CD4-positive, alpha-beta T cell treated with Interferon gamma for 1 hour (primary cell): ENCODE results near the gene RAP1GAP2.

ENCODE experiments used
- DNase-seq: peaks from one replicate; pipeline ENCODE4 v3.0.0-alpha.2; 2020

Gene RAP1GAP2

DNA sequence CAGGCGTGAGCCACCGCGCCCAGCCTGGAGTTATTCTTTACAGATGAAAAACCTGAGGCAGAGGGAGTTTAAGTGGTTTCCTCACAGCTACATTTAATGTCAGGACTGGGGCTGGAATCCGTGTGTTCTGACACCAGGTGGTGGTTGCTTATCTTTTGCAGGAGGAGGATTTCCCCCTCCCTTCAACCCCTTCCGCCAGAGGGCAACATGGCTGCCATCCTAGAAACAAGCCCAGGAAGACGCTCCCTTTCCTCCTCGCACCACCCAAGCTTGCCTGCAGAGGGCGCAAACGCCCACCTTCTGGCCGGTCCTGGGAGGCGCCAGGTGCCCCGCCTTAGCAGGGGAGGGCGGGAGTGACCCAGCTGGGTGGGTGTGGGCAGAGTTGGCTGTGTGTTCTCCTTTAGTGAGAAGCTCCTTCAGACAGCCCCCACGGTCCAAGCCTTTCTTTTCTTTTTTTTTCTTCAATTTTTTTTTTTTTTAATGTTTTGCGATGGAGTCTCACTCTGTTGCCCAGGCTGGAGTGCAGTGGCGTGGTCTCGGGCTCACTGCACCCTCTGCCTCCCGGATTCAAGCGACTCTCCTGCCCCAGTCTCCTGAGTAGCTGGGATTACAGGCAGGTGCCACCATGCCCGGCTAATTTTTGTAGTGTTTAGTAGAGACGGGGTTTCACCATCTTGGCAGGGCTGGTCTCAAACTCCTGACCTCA is 9.9 kb upstream of the RAP1GAP2 start:
- DNase-seq = peak; percentile 91

DNA sequence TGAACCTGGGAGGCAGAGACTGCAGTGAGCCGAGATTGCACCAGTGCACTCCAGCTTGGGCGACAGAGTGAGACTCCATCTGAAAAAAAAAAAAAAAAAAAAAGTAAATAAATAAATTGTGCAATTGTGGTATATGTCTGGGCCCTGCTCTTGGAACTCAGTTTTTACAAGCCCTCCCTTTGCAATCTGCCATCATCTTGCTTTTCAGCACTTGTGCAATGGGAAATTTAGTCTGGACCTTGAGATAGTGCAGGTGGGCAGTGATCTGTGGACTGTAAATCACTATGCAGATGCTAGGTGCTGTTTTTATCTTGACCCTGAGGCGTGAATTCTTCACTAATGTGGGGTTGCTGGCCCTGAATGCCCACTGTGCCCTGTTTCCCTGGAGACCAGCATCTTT is 6.5 kb upstream of the RAP1GAP2 start:
- no peak for DNase-seq

DNA sequence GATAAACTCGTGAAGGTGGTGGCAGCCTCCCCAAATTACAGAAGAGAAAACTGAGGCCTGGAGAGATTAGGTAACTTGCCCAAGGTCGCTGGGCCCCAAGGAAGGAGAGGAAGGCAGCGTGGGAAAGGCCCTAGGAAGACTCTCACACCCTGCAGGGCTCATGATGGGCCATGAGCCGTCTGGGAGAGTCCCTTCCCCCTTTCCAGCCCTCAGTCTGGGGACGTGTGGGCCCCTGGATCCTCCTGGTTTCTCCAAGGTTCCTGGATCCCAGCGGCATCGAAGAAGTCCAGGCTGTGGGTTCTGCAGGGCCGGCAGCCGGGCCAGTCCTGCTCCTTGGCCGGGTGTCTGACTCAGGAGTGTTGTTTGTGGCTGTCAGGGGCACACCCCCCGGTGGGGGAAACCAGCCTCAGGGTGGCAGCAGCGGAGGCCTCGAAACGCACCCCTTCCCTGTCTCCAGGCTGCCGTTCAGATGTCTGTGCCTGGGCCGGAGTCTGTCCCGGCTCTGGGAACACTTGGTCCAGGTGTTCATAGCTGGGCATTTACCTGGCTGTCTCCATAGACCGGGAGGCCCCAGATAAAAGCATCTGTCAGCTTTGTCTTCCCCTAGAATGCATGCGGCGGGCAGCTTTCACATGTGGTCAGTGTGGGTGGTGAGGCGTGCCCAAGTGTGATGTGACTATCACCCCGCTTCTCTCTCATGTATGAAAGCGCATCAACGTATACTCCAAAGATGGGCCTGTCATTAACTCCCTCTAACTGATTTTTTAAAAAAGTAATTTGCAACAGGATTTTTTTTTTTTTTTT is 3.7 kb upstream of the RAP1GAP2 start:
- DNase-seq = peak; percentile 53

DNA sequence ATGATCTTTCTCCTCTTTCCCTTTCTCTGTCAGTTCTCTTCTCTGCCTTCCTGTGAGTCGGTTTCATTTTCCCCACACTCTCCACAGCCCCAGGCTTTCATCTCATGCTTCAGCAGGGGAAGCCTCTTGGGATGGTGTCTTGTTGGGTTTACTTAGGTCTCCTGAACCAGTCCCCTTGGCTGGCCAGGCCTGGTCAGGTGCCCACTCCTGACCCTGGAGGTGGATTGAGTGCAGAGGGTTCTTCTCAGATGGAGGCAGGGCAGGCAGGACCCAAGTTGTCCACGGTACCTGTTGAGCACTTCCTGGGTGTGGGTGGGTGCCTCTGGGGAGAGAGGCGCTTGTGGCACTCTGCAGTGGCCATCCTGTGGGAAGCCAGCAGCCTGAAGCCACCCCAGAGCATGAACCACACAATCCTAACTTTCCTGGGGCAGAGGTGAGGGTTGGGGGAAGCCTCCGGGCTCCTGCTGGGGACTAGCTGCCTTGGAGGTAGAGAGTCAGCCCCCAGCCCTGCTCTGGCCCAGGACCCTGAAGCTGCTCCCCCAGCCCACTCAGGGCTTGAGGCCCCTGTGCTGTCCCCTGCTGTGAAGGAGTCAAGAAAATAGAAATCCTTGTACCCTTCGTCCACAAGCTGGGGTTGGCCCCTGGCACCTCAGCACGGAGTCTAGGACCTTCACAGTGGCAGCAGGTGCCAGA is 2.0 kb upstream of the RAP1GAP2 start:
- DNase-seq = peak; percentile 16

DNA sequence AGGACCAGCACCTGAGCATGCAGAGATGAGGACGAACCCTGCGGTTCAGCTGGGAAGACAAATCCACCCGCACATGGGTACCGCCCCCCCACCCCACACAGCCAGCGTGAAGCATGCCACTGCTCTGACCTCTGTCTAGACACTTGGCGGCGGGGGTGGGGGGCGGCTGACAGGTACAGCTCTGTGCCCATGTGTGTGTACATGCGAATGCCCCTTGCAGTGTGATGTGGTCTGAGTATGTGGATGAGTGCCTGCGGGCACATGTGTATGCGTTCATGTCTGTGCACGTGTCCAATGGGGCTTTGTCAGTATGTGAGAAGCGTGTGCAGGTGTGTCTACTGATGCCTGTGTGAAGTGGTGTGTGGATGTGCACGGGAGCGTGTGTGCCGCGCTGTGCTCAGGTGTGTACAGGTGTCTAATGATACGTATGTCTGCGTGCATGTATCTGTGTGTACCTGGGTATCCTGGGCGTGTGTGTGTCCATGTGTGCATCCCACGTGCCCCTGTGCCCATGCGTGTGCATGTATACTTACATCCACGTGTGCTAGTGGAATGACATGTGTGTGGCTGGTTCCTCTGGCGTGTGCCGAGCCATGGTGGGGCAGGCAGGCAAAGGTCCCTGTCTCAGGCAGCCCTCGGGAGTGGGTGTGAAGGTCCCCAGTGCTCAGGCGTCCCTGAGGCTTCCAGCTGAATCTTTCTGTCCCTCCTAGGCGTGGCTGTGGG is 636 bp upstream of the RAP1GAP2 start:
- no peak for DNase-seq

DNA sequence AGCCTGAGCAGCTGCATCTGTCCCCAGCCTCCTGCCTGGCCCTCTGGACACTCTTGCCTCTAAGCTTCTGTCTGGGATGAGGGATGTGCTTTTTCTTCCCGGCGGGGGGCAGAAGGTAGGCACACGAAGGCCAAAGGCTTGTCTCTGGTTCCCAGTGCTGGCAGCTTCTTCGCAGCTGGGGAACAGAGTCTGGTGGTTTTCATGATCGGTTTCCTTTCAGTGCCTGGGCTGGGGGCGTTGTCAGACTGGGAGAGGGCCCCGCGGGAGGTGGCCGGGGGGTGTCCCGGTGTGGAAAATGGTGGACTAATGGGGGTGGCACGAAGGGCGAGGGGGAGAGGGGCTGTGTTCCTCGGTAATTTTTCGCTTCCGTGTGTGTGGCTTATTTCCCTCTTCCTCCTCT is 988 bp downstream of the RAP1GAP2 start:
- DNase-seq = no peak

DNA sequence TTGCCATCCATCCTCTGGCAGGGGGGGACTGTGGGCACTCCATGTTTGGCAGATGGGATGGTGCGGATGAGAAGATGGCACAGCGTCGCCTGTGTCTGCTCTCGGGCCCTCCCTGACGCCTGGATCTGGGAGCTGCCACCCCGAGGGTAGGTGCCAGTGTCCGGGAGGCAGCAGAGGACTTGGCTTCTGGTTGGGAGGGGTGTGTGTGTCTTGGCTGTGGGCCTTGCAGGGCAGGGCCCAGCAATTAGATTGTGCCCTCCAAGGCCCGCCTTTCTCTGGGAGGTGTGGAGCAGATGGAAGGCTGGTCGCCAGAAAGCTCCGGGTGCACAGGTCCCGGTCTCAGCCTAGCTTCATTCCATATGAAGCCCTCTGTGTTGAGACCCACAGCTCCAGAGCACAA is 1.4 kb downstream of the RAP1GAP2 start:
- no peak for DNase-seq

DNA sequence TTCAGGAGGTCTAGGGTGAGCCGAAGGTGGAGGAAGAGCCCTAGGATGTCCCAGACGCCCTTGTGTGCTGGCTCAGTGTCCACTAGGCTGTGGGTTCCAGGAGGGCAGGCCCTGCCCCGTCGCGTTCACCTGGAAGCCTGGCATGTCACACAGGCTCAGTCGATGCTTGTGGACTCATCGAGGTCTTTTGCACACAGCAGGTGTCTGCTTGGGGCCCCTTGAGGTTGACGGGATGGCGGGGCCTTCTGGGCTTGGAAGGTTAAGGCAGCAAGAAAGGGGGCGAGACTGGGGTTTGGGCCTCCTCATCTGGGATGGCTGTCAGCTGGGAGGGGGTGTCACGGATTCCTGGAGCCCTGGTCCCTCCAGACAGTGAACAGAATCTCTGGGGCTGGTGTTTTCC is 1.9 kb downstream of the RAP1GAP2 start:
- DNase-seq = no peak

DNA sequence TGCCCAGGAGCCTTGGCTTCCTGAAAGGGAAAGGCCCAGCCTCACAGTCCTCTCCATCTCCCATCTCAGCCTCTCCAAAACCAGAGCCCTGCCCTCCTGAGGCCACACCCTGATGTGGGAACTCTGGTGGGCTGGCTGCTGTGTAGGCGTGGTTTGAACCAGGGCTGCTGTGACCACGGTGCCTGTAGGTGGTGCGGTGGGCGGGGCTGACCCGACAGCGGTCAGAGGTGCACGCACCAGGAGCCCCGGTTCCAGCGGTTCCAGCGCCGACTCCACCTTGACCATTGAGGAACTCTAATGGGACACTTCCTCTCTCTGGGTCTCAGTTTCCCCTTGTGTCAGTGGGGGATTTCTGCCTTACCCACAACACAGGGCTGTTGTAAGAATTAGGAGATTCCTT is 2.4 kb downstream of the RAP1GAP2 start:
- DNase-seq = no peak

DNA sequence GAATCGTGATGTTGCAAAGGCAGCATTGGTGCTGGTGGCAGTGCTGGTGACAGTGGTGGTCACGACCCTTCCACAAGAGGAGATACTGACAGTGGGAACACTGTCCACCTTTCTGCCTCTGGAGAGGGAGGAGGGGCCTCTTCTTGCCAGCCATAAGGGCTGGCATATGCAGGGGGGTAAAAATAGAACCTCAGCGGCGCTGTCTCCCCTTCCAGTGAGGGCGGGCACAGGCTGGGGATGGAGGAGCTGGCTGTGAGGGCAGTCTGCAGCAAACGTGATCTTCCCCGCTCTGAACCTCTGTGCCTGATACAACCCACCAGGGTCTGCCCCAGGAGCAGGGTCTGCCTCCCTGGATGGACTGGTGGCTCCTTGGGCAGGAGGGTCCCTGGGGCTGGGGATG is 3.4 kb downstream of the RAP1GAP2 start:
- DNase-seq = no peak

DNA sequence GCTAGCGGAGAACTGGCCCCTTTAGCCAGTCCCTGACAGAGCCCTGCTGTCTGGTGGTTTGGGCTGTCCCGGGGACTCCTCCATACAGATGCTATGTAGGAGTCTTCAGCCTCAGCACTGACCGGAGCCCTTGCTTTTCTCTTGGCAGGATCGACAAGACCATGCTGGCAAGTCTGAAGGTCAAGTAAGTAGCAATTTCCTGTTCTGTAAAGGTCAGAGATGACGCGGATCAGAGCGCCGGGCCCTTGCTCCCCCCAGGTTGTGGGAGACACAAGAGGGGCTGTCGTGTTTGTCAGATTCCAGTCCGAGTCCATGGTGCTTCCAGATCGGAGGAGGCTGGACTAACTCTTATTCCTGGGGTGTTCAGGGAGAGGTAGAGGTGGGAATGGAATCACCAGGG is 4.1 kb downstream of the RAP1GAP2 start:
- no peak for DNase-seq

DNA sequence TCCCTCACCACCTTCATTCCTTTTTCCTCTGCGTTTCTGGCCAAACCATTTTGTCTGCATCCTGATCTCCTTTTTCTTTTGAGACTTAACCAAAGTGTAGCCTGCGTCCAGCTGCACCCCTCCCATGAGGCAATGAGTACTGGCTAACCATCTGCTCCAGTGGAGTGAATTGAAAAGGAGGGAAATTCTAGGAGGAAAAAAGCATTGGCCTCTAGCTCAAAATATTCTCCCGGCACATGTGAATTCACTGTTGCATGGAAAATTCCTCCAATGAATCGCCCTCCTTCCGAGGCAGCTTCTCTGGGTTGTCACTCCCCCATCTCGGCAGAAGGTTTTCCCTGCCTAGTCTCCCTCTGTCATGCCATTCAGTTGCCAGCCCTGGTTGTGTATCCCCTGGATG is 5.6 kb downstream of the RAP1GAP2 start:
- no peak for DNase-seq

DNA sequence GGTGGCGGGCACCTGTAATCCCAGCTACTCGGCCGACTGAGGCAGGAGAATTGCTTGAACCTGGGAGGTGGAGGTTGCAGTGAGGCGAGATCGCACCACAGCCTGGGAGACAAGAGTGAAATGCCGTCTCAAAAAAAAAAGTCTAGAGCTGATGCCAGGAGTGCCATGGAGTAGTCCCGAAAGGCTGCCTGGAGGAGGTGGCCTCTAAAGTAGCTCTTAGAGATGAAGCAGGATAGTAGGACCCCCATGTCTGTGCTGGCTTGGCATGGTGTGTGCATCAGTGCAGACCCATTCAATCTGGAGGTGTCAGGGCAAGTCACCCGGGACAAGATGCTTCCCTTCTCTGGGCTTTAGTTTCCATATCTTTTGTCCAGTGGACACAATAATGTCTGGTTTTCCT is 6.3 kb downstream of the RAP1GAP2 start:
- DNase-seq = no peak

DNA sequence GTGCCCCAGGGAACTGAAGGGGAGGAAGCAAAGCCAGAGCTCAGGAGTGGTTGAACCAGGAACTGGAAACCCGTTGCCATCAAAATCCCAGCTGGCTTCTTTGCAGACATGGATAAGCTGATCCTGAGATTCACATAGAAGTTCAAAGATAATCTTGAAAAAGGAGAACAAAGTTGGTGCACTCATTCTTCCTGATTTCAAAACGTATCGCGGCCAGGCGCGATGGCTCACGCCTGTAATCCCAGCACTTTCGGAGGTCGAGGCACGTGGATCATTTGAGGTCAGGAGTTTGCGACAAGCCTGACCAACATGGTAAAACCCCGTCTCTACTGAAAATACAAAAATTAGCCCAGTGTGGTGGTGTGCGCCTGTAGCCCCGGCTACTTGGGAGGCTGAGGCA is 7.1 kb downstream of the RAP1GAP2 start:
- DNase-seq = no peak

DNA sequence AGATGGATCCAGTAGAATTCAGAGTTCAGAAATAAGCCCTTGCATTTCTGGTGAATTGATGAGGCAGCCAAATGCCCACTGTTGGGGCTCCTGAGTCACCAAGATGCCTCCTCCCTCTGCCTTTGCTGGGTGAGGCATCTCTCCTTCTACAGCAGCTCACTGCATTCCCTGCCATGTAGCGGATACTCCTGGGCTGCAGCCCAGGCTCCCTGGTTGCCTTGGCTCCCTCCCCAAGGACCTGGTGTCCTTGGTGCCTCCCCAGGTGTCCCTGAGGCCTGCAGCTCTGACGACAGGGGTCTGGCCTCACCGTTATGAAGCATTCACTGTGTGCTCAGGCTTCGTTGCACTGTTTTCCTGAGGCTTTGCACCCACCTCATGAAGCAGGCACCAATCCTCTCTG is 7.7 kb downstream of the RAP1GAP2 start:
- DNase-seq = no peak

DNA sequence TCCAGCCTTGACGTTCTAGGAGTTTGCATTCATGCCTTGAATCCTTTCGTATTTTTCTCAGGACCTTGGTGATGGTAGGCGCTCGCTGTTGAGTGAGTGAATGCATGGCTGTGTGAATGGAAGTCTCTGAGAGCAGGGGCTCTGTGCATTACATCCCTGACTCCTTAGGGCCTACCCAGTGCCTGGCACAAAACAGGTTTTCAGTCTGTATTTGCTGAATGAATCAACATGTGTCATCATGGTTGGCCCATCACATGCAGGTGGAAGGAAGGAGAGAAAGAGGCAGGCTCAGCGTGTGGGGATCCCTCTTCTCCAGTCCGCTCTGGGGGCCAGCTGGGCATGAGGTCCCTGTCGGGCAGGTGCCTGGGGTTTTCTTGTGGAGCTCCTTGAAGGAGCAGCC is 8.7 kb downstream of the RAP1GAP2 start:
- DNase-seq = no peak

DNA sequence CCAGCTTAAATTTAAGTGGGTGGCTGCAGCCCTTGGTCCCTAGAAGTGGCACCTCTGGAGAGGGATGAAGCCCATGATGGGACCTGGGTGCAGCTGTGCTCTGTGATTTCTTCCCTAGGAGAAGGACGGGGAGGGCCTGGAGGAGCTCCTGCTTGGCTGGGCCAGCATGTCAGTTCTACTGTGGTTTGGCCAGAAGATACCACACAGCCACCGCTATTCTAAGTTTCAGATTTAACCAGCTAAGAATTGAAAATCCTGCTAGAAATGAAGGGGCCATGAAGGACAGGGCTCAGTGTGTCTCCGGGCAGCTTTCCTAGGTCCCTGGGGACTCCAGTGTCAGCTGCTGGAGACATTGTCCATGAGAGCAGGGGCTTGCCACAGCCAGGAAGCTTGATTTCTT is 9.7 kb downstream of the RAP1GAP2 start:
- no peak for DNase-seq

DNA sequence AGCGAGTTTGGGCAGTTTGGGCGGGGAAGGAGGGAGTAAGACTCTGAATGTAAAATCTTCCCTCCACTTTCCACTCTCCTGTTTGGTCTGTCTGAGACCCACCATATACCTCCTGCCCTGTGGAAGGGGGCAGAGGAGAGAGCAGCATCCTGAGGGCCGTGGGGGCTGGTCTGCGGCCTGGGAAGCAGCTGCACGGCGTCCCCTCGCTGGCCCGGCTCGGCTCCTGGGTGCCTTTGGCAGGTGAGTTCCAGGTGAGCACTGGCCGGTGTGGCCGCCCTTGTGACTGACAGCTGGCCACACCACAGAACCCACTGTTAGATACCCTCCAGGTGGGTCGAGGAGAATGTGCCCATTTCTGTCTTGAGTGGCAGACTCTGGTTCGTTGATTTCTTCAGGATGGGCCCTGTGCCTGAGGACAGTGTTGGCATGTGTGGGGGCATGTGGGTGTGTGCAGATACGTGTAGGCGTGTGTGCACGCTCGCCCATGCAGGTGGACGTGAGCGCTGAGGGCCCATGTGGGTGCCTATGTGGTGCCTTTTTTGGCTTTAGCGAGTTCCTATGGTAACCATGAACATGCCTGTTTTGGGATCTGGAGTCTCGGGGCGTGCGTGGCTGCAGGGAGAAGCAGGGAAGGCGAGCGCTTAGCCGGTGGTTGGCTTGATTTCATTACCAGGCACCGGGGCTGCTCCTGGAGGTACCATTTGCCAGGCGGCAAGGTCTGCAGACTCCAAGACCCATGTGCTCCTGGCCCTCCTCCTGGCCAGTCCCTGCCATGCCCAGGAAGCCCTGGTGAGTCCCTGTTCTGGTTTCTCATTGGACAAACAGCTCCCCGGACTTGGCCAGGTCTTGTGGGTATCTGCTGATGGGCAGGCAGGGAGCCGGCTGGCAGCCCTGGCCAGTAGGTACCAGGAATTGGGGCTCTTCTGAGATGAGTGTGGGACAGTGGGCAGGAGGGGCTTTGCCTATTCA is 12.4 kb downstream of the RAP1GAP2 start:
- no peak for DNase-seq

DNA sequence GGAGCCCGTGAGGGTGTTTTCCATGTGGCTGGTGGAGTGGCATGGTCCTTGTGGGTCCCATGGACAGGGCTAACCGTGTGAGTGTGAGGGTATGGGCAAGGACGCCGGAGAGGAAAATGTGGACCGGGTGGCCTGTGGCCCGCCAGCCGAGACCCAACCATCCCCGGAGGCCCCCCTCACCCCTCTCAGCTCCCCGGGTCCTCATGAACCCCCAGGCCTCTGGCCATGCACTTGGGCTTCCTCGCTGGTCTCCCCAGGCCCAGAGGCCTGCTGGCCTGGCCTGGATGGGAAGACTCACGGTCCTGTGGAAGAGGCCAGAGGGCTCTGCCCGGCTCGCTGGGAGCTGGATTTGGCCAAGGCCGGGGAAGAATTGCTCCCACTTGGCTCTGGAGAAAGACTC is 13.1 kb downstream of the RAP1GAP2 start:
- DNase-seq = no peak

DNA sequence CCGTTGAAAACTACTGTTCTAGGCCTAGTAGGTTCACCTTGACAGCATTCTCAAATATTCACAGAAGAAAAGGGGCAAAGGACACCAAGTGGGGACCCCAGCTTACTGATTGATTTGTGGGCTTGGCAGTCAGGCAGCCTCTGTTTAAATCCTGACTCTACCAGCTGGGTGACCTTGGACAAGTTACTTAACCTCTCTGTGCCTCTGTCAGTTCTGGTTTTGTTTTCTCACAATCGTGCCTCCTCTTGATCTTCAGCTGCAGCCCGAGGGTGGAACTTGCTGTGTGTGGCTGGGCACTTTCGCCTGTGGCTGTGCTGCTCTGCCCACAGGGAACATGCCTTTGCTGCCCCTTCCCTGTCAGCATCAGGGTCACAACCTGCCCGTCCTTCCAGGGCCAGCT is 17.8 kb downstream of the RAP1GAP2 start:
- DNase-seq = no peak

DNA sequence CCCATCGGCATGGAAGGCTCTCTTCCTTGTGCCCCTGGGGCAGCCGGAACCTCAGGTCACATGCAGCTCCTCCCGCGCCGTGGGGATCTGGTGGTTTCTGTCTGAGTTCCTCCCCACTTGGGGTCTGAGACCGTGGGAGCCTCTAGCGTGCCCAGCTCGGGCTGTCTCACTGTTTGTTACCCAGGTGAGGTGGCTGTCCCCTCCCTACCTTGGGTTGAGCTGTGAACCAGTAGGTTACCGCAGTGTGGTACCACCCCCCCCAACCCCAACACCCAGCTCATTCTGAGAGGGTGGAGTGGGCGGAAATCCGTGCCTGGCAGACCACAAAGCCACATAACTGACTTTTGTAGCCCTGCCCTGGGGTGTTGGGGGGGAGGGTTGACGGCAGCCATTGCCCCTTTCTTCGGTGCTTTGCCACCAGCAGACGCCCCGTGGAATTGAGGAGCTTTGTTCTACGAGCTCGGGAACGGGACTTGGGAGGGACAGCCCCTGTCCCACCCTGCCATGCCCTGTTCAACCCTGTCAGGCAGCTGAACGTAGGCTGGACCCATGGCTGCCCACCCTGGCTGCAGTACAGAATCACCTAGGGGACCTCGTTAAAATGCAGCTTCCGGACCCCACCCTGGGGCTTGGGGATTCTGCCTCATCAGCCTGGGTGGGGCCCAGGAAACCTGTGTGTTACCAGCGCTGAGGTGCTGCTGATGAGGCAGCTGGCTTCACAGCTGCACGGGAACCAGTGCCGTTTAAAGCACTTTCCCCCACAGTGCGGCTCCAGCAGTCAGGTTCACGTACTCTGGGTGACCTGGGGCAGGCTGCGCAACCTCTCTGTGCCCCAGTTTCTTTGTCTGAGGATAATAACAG is 18.5 kb downstream of the RAP1GAP2 start:
- DNase-seq = peak; percentile 92
